Posterior cingulate gyrus (tissue), 11 donors: ENCODE measurements around the gene MED16.

ENCODE experiments used
- DNase-seq, 10 donors: peaks; one replicate each; pipeline versions ENCODE4 v3.0.0 to v3.0.0-alpha.2; 2020 to 2021; ENCODE audit warnings: mixed read lengths in 3 of 10
- intact Hi-C: fragments of 100-400 bp; cut with DNase I; formaldehyde crosslinking; loops from one replicate; pipeline ENCODE4 v1.15.1; 2023

MED16 gene

GRCh38 chr19:912181-913079 lies 19.4 kb upstream of the MED16 start:
- intact Hi-C loops: no loop called here
- DNase-seq: no peak

GRCh38 chr19:911197-912033 lies 18.4 kb upstream of the MED16 start:
- intact Hi-C loops: no loop called here
- DNase-seq: no peak

GRCh38 chr19:907183-907853 lies 14.3 kb upstream of the MED16 start:
- no peak for DNase-seq
- intact Hi-C loops: no loop called here

- intact Hi-C loops: no loop called here
- no peak for DNase-seq
Observed at GRCh38 chr19:906480-906879, 13.5 kb upstream of the MED16 start.

- no peak for DNase-seq
- intact Hi-C loops: no loop called here
Observed at GRCh38 chr19:904545-904944, 11.6 kb upstream of the MED16 start.

- DNase-seq: no peak
Observed at GRCh38 chr19:903266-903797, 10.3 kb upstream of the MED16 start.

GRCh38 chr19:902446-903226 lies 9.6 kb upstream of the MED16 start:
- DNase-seq: no peak
- intact Hi-C loops: no loop called here

More at GRCh38 chr19:903266-903797, 10.3 kb upstream of the MED16 start:
- intact Hi-C loops: no loop called here

GRCh38 chr19:902093-902370 lies 9.0 kb upstream of the MED16 start:
- no peak for DNase-seq
- intact Hi-C loops: no loop called here

- no peak for DNase-seq
- intact Hi-C loops: no loop called here
Observed at GRCh38 chr19:901216-902092, 8.5 kb upstream of the MED16 start.

- intact Hi-C loops: no loop called here
- no peak for DNase-seq
Observed at GRCh38 chr19:900302-901111, 7.5 kb upstream of the MED16 start.

GRCh38 chr19:900043-900301 lies 7.0 kb upstream of the MED16 start:
- DNase-seq: no peak
- intact Hi-C loops: no loop called here

- intact Hi-C loops: no loop called here
Observed at GRCh38 chr19:899336-900042, 6.5 kb upstream of the MED16 start.

GRCh38 chr19:898663-899062 lies 5.7 kb upstream of the MED16 start:
- intact Hi-C loops: no loop called here
- DNase-seq: peak; percentile 41 to 97 (median 84)

More at GRCh38 chr19:899336-900042, 6.5 kb upstream of the MED16 start:
- DNase-seq: no peak

GRCh38 chr19:897442-898039 lies 4.6 kb upstream of the MED16 start:
- intact Hi-C loops: no loop called here
- DNase-seq: no peak

GRCh38 chr19:896999-897398 lies 4.0 kb upstream of the MED16 start:
- intact Hi-C loops: no loop called here
- DNase-seq: no peak

GRCh38 chr19:896434-896833 lies 3.4 kb upstream of the MED16 start:
- intact Hi-C loops: no loop called here
- DNase-seq: no peak

- intact Hi-C loops: no loop called here
- DNase-seq: no peak
Observed at GRCh38 chr19:892243-892893, 619 bp downstream of the MED16 start.
